GM19438 (cell line): ENCODE results near the gene SYNE1.
A peak's percentile ranks its signal among the peaks of the same experiment; 100 is the strongest.
"Not testable (repeated sequence)": the region's sequence is repeated elsewhere in the genome, so short reads cannot be mapped to it uniquely, and the experiment has no call there.

Experiments used
- ATAC-seq: cut with Tn5 transposase; IDR thresholded peaks from one replicate; pipeline ENCODE4 v1.9.1; 2021; ENCODE audit warnings: low read depth; ENCODE audit not compliant: unreplicated experiment

The SYNE1 gene

DNA sequence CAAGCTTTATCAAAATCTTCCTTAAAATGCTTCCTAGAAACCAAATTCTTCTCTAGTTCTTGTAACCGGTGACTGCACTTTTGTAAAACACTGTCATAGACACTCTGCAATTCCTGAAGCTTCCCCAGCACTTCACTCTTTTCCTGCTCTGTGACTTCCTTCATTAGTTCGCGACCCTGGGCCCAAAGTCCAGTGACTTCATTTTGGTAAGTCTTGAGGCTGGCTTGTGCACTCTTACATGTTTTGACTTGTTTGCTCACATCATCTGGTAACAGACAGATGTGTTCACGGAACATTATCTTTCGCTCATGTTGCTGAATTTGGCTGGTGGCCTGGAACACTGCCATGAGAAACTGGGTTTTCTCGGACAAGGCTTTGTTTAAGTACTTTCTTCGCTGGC is 306.2 kb downstream of the SYNE1 start:
- ATAC-seq = no peak

DNA sequence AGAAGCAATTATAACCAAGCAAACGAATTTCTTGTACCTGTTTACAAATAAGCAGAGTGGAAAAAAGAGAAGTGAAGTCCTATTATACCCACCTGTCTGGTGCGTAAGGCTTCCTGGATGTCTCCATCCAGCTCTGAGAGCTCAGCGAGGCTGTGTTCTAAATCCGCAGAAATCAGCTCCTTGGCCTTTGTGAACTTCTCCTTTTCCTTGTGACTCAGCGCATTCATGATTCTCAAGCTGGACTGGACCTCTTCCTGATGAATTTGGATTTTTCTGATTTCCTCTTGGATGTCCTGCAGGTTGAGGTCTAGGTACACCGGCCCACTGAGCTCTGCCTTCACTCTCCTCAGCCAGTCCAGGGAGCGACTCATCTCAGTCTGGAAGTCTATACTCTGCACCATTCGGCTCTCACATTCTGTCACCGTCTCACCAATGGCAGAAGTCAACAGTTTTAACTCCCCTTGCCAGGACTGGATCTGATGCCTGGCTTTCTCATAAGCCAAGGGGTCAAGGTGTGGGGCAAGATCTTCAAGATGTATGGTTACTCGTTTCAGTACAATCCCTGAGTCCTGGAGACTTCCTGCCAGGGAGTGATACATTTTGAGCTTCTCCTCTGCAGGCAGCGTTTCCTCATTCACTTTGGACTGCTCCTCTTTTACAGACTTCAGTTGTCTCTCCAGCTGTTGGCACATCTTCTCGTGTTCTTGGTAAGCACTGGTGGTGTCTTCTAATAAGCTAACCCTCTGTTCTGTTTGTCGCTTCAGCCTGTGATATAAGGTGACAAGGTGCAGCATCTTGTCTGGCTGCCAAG is 307.3 kb downstream of the SYNE1 start:
- no peak for ATAC-seq

DNA sequence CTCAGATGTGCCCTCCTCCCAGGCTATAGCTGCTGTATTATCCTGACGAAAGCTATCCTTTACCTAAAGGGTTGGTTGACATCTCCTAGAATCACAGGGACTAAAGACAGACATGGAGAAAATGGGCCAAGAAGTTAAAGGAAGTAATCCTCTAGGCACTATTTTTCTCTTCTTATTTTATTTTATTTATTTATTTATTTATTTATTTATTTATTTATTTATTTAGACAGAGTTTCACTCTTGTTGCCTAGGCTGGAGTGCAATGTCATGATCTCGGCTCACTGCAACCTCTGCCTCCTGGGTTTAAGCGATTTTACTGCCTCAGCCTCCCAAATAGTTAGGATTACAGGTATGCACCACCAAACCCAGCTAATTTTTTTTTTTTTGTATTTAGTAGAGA is 309.0 kb downstream of the SYNE1 start:
- ATAC-seq = not testable (repeated sequence)

DNA sequence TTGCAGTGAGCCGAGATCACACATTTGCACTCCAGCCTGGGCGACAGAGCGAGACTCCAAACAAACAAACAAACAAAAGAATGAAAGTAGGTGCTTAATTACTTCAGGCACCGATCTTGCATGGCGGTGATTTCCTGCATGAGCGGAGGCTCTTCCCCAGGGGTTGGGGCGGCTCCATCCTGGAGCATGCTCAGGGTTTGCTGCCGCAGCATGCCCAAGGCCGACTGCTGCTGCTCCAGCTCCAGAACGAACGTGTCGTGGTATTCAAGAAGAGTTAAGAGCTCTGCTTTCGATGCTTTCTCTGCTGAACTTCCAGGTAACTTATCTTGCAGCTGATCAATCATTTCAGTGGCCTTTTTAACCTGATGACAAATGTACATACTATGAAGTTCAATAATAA is 313.8 kb downstream of the SYNE1 start:
- no peak for ATAC-seq

DNA sequence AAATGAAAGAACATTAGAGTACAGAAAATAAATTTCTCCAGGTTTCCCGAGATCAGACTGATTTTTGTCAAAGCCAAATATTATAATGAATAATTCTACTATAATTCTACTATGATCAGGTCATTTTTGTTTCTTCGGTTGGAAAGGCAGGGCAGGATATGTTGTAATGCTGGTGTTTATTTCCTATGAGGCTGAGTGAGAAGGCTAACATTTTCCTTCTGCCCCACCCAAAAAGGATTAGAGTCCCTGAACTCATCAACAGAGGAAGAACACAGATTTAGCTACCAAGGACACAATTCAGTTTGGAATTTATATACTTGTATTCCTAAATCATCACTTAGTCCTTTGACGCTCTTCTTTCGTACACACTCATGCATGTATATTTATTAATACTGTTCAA is 318.9 kb downstream of the SYNE1 start:
- no peak for ATAC-seq

DNA sequence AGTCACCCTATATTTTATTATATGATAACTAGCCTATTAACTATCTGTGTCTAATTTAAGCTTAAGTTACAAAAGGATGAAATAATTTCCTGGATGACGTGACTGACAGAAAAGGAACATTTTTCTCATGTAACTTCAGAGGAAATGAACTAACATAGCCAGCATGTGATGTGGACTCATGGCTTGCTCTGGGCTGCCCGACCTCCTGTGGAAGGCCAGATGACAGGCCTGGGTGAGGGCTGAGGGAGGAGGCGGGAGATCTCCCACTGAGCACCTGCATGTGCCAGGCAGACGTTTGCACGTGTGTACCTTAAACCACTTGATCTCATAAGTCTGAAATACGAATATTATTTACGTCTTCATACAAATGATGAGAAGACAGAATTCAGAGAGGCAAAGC is 321.1 kb downstream of the SYNE1 start:
- ATAC-seq = no peak

DNA sequence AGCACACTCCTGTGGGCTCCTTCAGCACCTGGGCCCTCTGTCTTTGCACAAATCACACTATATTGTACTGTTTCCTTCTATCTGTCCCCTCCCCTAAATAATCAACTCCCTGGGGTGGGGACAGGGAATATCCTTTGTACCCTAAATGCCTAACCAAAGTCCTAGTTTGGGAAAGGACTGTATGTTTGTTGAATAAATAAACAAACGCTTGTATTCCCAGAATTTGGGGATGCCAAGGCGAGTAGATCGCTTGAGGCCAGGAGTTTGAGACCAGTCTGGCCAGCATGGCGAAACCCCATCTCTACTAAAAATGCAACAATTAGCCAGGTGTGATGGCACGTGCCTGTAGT is 322.7 kb downstream of the SYNE1 start:
- ATAC-seq = no peak

DNA sequence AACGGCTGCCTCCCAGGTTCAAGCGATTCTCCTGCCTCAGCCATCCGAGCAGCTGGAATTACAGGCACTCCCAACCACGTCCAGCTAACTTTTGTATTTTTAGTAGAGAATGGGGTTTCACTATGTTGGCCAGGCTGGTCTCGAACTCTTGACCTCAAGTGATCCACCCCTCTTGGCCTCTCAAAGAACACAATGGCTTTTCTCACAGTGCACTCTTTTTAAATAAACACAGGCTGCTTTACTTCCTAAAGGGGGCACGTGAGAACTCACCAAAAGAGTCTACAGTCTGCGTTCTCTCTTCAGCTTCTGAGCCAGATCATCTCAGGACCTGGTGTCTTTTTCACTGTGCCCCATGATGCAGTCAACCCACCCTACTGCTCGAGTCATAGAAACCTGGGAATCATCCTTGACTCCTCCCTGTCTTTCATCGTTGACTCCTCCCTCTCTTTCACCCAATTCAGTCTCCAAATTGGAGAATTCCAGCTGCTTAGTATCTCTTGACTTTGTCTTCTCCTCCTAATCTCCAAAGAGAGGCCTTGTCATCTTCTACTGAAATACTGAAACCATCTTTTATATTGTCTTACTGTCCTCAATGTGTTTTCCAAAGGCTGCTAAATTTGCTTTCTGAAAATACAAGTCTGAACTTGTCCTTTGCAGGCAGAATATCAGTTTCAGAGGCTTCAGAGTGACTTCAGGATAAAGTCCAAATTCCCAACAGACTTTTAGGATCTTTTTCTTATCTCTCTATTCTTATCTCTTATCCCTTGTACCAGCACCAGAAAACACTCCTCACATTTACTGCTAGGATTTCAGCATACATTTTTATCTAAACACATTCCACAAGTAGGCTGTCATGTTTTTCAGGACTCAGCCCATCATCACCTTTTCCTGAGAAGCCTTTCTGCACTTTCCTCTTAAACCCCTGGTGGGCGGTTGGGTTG is 323.4 kb downstream of the SYNE1 start:
- no peak for ATAC-seq

DNA sequence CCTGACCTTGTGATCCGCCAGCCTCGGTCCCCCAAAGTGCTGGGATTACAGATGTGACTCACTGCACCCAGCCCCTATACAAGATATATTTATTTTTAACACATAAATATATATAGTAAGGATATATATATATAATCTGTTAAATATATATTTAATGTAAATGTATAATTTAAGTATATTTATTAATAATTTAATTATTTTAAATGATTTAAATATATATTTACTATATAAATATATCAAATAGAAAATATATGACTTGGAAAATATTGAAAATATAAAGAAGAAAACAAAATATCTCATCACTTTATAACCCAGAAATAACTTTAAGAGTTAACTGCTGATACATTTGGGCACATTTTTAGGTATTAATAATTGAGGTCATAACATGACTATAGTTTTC is 324.7 kb downstream of the SYNE1 start:
- no peak for ATAC-seq

DNA sequence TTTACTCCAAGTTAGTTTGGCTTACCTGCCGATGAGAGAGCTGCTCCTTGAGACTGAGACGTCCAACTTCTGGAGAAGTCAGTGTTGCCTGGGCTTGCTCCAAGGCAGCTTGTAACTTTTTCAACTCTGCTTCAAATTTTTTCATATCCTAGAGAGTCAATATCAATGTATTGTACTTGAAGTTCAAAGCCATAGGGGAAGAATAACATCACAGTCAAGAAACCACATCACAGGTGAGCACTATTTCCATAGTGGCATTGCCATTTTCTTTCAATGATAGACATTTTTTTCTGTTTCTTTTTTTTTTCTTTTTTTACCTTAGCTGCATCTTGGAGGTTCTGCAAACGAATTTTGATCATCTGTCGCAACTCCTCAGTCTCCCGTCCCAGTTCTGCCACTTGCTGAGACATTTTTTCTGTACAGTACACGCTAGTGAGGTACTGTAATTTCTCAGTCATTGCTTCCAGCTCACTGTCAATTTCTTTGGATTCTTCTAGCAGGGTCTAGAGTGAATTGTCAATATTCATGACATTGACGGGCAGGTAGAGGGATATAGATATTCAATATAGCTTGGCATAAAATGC is 326.7 kb downstream of the SYNE1 start:
- ATAC-seq = no peak

DNA sequence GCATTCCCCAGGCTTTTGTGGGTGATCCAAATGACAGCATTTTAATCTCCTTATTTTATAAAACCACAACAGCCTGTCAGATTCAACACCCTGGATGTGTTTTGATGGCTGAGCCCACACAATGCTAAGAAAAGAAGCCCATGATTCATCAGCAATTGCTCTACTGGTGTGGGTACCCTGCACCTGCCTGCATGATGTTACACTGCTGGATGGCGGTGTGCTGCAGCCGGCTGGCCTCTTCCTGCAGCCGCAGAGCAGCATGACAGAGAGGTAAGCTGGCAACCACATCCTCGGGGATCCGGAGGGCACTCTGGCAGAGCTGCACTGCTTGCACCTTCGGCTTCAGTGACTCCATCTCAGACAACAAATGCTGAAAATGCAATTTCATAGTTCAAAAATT is 327.5 kb downstream of the SYNE1 start:
- ATAC-seq = no peak

DNA sequence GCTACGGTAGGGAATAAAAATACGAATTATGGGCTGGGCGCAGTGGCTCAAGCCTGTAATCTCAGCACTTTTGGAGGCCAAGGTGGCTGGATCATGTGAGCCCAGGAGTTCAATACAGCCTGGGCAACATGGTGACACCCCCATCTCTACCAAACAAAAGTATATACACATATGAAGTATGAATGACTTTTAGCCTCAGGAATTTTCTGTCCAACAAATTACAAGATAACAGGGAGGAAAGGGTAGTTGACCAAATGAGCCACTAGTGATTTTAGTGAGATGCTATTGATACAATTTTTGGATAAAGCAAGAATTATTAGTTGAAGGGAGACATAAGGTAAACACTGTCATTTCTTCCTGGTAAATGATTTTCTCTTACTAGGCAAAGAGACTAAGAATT is 328.2 kb downstream of the SYNE1 start:
- ATAC-seq = no peak

DNA sequence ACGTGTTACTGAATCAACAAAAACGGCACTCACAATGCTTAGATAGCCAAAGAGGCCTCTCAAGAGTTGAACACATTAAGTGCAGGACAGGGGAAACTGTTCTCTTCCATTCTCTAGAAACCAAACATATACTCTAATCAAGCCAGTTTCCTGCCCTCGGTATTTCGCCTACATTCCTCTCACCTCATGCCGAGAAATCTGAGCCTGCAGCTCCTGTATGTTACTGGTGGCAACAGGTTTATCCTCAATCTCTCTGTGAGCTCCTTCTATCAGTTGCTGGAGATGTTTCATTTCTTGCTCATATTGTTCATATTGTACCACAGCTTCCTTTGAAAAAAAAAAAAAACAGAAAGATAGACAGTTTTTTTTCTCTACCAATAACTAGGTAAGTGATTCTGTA is 328.9 kb downstream of the SYNE1 start:
- ATAC-seq = no peak

DNA sequence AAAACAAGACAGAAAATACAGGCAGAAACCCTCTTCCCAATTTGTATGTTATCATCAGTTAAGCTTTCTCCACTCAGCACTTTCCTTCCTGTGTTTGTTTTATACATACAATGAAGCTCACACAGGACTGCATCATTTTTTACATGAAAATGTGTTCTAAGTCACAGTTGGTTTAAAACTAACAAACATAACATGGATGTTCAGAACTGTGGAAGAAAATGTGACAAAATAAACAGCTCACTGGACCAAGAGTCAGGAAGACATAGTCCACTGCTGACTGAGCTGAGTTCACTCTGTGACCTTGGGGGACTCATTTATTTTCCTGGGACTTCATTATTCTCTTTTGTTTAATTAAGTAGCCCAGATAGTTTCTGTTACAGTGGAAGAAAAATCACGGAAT is 331.5 kb downstream of the SYNE1 start:
- ATAC-seq = no peak

DNA sequence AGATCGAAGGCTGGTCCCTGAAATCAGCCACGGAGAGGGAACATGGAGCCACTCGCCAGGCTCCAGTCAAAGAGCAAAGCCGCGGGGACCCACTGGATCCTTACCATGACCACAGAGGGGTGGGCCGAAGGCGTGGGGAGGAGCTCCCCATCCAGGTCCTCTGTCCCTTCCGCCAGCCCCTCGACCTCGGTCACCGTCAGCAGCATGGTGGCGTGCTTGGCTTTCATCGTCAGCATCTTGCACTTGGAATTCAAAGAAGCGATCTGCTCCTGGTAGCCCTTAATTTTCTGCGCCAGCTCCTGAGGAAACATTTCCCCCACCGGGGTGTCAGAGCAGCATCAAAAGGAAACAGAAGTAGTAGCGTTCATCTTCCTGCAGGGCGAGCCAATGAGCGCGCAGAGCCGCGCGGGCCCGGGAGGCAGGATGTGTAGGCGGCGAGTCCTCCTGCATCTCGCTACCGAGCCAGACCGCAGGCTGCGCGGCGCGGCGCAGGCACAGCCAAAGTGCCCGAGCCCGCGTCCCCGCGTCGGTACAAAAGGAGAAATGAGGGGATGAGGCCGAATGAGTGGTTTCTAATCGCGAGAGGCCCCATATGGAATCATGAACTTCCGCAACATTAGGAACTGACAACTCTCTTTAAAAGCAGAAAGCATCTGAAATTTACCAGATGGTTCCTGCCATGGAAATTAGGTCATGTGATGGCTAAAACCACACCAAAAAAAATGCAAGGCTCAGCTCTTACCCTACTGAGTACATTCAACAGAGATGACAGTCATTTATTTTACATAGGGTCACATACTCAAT is 335.2 kb downstream of the SYNE1 start:
- ATAC-seq = peak; percentile 87

DNA sequence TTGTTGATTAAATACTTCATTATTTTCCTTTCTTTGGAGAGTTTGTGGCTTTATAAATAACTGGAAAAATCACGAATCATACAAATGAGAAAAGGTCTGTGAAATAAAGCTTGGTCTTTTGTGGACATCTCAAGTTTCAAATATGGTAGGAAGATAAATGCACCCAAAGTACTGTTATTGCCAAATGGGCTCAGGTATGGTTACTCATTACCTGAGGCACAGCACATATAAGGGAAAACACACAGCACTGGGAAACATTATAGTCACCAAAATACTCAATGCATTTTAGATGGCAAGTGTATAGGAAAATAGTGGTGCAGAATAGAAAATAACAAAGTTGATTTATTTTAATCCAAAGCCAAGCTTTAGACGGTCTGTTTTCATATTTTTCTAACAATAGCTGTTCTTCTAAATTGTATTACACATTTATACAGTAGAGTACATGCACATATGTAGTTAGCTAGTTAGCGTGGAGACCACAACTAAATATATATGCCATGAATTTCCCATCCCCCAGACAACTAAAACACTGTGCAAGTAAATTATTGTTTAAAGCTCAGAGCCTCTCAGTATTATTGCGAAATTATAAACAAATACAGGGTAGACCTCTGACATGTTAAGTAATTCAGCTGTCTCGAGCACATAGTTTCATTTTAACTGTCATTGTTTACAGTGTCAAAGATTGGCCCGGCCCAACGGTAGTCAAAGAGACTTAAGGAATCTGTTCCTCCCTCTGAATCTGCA is 336.0 kb downstream of the SYNE1 start:
- ATAC-seq = peak; percentile 28

DNA sequence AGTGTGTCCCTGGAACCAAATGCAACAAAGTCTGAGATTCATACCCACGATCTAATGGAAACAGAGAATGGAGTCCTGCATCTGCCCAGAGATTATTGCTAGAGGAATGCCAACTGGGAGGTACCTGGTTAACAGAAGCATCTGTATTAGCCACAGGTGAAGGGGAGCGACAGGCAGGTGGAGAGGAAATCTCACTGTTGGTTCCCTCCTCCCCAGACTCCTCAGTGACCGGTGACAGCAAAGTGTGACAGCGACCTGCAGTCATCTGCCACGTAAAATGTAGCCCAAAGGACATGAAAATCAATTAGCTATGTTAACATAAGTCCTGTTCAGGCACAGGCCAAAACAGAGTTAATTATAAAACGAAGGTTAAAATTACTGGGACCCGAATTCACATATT is 336.6 kb downstream of the SYNE1 start:
- ATAC-seq = no peak

DNA sequence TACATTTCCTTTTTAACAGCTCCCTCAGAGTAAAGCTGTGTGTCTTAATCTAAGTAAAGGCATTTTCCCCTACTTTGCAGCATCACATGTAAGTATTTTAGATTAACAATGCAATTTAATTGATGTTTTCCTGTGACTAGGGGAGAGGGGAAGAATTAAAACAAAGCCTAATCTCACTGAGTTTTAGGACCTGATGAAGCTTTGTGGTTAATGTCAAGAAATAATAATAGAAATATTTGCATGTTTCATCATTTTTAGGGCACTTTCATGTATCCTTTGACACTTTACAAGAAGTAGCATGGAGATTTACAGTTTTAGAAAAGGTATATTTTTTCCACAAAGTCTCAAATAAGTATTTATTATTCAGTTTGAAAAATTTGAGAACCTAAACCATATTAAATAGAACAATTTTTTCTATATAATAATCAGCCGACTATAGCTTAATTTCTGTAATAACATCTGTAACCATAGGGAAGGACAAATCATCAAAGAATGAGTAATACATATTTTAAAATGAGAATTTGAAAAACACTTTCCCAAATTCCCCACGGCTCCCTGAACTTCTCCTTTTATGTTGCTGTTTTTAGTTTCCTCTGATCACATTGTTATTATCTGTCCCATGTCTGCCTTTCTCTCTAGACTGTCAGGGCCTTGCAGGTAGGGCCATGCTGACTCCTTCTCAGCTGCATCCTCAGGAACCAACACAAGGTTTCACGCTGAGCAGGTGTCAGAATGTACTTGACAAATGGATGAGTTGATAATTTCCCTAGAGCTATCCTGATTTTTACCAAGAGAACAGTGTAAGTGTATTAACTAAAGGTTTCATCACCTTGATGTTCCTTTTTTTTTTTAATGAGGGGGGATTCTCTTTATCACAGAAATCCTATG is 338.1 kb downstream of the SYNE1 start:
- ATAC-seq = no peak

DNA sequence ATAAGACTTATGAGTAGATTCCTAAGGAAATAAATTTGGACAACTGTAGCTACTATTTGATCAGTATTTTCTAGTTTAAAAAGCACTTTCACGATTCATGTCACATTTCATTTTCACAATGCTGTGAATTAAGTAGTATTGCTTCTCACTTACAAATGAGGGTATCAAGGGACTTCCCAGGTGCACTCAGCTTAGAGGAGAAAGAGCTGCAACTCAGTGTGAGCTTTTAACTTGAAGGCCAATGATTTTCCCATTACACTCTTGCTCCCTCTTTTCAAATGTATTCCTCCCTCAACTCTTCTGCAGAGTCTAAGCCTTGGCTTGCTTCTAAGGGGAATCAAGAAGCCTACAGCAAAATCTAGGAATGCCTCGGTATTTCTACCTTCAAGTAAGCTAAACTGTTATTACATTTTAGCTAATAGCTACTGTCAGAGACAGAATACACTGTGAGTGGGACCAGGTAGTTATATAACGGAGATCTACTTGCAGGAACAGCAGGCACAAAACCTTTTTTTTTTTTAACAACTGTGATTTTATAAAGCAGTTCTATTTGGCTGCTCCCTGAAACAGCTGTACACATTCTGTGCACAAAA is 339.0 kb downstream of the SYNE1 start:
- ATAC-seq = no peak
